Measurements from ENCODE around the gene NADSYN1.

Gene NADSYN1

DNA sequence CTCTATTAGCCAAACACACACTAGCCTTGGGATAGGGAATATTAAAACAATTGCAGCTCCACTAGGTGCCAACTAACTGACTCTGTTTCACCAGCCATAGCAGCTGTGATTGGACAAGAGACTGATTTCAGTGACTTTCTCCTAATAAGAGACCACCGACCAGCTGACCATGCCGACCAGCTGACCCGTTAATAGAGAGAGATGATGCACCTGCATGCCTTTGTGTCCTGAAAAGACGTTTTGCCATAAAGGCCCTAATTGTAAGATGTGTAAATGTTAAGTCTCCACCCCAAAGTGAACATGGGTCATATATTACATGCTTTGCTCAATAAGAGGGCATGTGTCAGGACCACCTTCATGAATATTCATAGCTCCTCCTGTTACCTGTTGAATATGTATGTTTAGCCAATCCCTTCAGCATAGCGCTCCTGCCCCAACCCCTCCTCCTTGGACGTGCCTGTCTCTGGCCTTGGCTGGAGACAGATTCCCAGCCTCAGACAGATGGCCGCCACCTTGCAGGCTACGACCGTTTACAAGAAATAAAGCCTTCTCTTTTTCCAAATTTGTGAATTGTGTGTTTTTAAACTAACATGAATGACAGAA is 1.3 kb upstream of the NADSYN1 start:
- no peak for DNase-seq (ENCODE audit: low read depth)

- DNase-seq (ENCODE audit: low read depth): no peak
These were observed 585 bp upstream of the NADSYN1 start for GRCh38 chr11:71452199-71453036.

GRCh38 chr11:71453918-71454304 is 908 bp downstream of the NADSYN1 start:
- no peak for DNase-seq (ENCODE audit: low read depth)

- no peak for DNase-seq (ENCODE audit: low read depth)
These were observed 1.6 kb downstream of the NADSYN1 start for GRCh38 chr11:71454470-71455113.

DNA sequence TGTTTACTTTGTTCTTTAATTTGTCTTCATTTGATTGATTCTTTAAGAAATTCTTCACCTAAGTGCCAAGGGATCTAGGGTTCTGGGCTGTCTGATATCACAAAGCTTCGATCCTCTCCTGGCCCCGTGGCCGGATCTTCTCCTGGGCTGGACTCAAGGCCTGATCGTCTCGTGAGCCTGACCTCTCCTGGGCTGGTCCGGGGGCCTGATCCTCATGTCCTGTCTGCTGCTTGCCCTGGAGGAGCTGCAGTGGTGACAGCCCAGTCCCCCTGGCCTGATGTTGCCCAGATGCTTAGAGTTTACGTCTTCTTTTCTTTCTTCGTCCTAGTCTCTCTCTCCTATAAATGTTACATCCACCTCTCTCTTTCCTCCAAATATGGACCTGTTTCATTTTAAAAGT is 3.3 kb downstream of the NADSYN1 start:
- no peak for DNase-seq (ENCODE audit: low read depth)

DNA sequence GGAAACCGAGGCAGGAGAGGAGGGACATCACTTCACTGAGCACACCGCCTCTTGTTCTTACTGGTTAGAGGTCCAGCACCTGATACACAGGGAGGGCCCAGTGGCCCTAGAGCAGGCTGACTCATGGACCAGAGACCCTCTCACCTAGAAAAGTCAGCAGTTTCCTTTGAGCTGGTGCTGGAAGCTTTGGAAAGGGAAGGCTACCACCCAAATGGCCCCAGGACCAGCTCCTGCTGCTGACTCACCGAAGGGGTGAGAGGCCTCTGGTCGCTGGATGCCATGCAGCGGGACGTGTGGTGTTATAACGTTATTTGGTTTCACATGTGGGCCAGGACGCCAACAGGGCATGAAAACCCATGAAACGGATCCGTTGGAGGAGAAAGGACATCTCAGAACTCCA is 3.8 kb downstream of the NADSYN1 start:
- DNase-seq (ENCODE audit: low read depth): no peak

GRCh38 chr11:71458146-71459070 is 5.4 kb downstream of the NADSYN1 start:
- no peak for DNase-seq (ENCODE audit: low read depth)

- no peak for DNase-seq (ENCODE audit: low read depth)
These were observed 6.2 kb downstream of the NADSYN1 start for GRCh38 chr11:71459076-71459766.

DNA sequence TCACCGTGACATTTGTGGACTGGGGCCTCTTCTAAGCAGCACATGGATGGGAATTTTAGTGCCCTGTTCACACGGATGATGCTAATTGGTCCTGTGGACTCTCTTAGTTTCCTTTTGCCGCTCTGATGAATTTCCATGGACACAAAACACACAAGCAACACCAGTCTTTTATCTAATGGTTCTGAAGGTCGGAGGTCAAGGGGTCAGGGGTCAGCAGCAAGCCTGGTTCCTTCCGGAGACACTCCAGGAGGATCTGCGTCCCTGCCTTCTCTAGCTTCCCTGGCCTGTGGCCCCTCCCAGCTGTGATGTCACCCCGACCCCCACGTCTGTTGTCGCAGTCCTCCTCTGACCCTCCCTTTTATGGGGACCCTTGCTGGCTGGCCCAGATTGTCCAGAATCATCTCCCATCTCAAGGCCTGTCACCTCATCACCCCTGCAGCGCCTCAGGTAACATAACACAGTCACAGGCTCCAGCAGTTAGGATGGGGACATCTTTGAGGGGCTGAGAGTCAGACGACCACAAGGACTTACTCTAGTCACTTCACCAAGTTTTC is 6.8 kb downstream of the NADSYN1 start:
- DNase-seq (ENCODE audit: low read depth): no peak

DNA sequence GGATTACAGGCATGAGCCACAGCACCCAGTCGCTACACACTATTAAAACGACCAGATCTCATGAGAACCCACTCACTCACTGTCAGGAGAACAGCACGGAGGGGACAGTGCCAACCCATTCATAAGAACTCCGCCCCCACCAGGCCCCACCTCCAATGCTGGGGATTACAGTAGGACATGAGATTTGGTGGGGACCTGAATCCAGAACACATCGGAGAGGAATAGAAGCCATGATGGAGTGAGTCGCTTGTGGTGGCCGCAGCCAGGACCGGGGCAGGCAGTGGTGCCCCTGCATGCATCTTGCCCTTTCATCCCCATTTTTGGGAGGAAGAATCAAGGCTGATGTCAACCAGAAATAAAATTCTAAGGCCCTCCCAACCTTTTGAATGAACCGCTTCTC is 8.7 kb downstream of the NADSYN1 start:
- DNase-seq (ENCODE audit: low read depth): no peak

DNA sequence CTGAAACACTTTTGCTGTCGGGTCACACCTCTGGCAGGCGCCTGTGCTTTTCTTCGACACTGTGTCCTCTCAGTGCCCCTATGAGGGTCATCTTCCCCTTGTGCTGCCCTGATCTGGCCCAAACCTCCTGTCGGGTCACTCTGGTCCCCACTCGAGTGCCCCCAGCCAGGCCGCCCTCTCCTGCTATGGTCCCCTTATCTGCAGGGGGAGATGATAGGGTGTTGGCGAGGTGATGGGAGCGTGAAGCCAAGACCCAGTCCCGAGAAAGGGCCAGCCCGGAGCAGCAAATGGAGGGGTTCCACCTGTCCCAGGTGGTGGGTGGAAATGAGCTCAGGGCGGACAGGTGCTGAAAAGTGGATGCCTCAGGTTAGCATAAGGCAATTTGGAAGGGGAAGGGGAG is 9.7 kb downstream of the NADSYN1 start:
- no peak for DNase-seq (ENCODE audit: low read depth)

- DNase-seq (ENCODE audit: low read depth): no peak
These were observed 10.6 kb downstream of the NADSYN1 start for GRCh38 chr11:71463331-71464211.

DNA sequence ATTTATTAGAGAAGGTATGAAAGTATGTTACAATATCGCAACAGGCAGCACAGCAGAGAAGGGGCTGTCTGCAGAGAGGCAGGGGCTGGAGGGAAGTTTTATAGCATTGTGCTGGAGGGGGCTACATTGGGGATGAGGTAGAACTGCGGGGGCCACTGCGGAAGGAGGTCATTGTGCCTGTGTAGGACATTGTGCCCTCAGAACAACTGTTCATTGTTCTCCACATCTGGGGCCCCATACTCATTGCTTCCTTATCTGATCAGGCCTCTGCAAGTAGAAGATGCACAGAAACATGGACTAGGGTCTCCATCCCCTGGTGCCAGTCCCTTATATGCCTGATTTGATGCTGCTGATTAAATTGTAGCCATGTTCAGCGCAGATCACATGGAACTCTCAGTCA is 12.1 kb downstream of the NADSYN1 start:
- no peak for DNase-seq (ENCODE audit: low read depth)

GRCh38 chr11:71466358-71466757 is 13.4 kb downstream of the NADSYN1 start:
- DNase-seq (ENCODE audit: low read depth): no peak

DNA sequence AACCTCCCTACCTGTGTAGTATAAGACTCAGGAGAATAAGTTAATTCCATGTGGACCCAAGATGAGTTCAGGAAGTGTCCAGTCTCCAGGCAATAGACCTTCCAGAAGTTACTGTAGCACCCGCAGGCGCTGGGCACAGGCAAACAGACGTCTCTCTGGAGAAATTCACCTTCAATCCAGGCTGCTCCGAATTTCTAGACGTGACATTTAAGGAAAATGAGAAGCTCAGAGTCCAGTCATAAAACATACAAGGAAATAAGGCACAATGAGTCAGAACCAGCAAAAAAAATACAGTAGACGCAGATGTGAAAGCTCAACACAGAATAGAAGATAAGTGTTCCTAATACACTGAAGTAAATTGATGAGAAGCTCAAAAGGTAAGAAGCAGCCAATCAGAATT is 14.2 kb downstream of the NADSYN1 start:
- DNase-seq (ENCODE audit: low read depth): no peak

DNA sequence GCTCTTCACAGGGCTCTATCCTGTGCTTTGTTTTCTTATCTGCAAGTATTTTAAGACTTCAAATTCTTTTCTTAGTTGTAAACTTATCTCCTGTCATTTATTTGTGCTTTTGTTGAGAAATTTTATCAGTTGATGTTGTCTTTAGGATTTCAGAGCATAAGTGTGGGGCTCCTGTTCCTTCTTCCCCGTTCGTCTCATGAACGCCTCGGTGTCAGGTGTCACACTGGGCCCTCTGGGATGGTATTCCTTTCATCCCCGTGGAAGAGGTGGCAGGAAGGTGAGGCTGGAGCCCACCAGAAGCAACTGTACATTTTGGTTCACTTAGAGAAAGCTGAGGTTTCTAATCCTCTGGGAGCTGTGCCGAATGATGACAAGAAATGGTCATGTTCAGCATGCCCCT is 17.9 kb downstream of the NADSYN1 start:
- no peak for DNase-seq (ENCODE audit: low read depth)

DNA sequence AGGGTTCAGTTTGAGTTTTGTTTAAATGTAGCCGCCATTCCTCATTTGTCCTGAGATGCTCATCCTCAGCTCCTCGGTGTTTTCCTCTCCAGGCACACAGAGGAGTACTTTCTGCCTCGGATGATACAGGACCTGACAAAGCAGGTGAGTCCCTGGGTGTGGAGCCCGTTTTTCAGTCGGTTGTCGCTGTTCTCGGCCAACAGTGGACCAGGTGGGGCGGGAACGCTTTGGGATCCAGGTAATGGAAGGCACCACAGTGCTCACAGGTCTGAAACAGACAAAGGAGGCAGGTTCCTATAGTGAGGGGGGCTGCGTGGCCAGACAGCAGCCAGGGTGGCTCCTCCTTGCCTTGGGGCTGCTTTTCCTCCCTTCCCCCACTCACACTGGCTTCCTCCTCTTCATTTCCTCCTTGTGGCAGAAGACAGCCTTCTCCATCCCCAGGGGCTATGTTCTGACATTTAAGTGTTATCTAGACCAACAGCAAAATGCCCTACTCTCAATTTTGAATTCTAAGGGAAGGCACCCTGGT is 19.4 kb downstream of the NADSYN1 start:
- DNase-seq (ENCODE audit: low read depth): no peak

GRCh38 chr11:71472941-71473792 is 20.2 kb downstream of the NADSYN1 start:
- no peak for DNase-seq (ENCODE audit: low read depth)

DNA sequence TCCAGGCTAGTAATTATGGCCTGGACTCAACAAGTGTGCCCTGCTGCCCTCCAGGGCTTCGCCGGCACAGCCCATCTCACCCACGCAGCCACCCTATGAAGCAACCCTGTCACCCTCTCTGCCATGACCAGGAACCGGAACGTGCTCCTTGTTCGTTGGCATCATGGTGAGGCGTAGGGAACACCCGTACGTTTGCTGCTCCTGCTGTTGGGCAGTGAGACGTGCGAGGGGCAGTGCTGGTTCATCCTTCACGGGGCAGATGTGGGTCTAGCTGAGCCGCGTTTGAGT is 20.7 kb downstream of the NADSYN1 start:
- DNase-seq (ENCODE audit: low read depth): no peak

All from stimulated activated CD8-positive, alpha-beta memory T cell treated with anti-CD3 and anti-CD28 coated beads, Interleukin-15, amount 100 ng/mL, for 1 hour (primary cell).